HepG2 (cell line): ENCODE measurements around the gene HAT1. TPM values are rescaled to one million over a fixed set of nuclear protein-coding genes. Genes with fewer than 3 reads are reported as not detected.
A peak's percentile ranks its signal among the peaks of the same experiment; 100 is the strongest.

Source experiments
- ATAC-seq: fragments of 200-7000 bp; cut with Tn5 transposase; 3 replicates; pipeline ENCODE4 v1.9.1; 2020; ENCODE audit warnings: mild to moderate bottlenecking, moderate library complexity
- BruUV-seq: library from RNA; stranded (reverse); fragments of 400-500 nt; replicated peaks from 2 replicates; lab custom pipeline; 2021; lab: Mats Ljungman, UMichigan
- CTCF ChIA-PET: fragments of 300-600 bp; formaldehyde crosslinking; extraction: SDS; loops from one replicate; lab custom pipeline; 2021; ENCODE audit warnings: low total read pairs, inconsistent platforms, low intra/inter-chr PET ratio; lab: Yijun Ruan, JAX
- POLR2A ChIA-PET: fragments of 350-600 bp; sonication (Branson Sonifier 250); formaldehyde crosslinking; loops from one replicate; lab custom pipeline; 2020; ENCODE audit warnings: antibody characterized with exemption, inconsistent platforms; lab: Yijun Ruan, JAX
- DNase-seq: peaks from one replicate; pipeline ENCODE4 v3.0.0-alpha.2; 2015; ENCODE audit warnings: low spot score
- FAIRE-seq: peaks from 3 replicates; lab custom pipeline; 2011; peaks lifted over from hg19 to GRCh38; lab: Jason Lieb, UNC
- H2AFZ ChIP-seq: one replicate; pipeline ENCODE4 v1.6.1; 2011; ENCODE audit warnings: low read length, inconsistent platforms
- H3K27ac ChIP-seq: fragments of 300-600 bp; 3 replicates; pipeline ENCODE4 v1.8.0; 2011; ENCODE audit warnings: mixed run types, mild to moderate bottlenecking, mixed read lengths, low read length, inconsistent platforms; ENCODE audit not compliant: insufficient read depth; ENCODE audit errors: extremely low read length
- H3K27me3 ChIP-seq, 2 experiments: fragments of 200-600 bp in 1 of 2; 2 replicates in 1 of 2; 3 replicates in 1 of 2; pipeline versions ENCODE4 v1.6.0 to v1.8.0; 2011; ENCODE audit warnings: low read length in 2 of 2, mild to moderate bottlenecking in 2 of 2, moderate library complexity in 2 of 2, inconsistent platforms in 1 of 2; ENCODE audit not compliant: insufficient read depth in 2 of 2, control insufficient read depth in 1 of 2
- H3K36me3 ChIP-seq, 2 experiments: fragments of 200-600 bp in 1 of 2; replicated peaks in 1 of 2; 2 replicates in 1 of 2; 3 replicates in 1 of 2; pipeline versions ENCODE4 v1.5.1 to v1.8.0; 2011; ENCODE audit warnings: low read length in 2 of 2, inconsistent platforms in 1 of 2; ENCODE audit not compliant: insufficient read depth in 2 of 2, control insufficient read depth in 1 of 2
- H3K4me1 ChIP-seq: 2 replicates; pipeline ENCODE4 v1.5.1; 2012; ENCODE audit warnings: low read length, inconsistent platforms; ENCODE audit not compliant: insufficient read depth
- H3K4me2 ChIP-seq: 2 replicates; pipeline ENCODE4 v1.6.0; 2011; ENCODE audit warnings: low read depth, low read length, inconsistent platforms
- H3K4me3 ChIP-seq, 3 experiments: fragments of 200-600 bp in 1 of 3; sonication (generic), shearing (Covaris generic) in 1 of 3; replicated peaks in 1 of 3; 2 replicates each; pipeline ENCODE4 v1.5.1; 2011 to 2016; ENCODE audit warnings: low read length in 3 of 3, inconsistent platforms in 2 of 3, low read depth in 2 of 3, mild to moderate bottlenecking in 2 of 3, control low read depth in 1 of 3, mixed read lengths in 1 of 3; ENCODE audit not compliant: insufficient read depth in 1 of 3
- H3K79me2 ChIP-seq: one replicate; pipeline ENCODE4 v1.6.1; 2011; ENCODE audit warnings: low read length, inconsistent platforms; ENCODE audit not compliant: insufficient read depth
- H3K9ac ChIP-seq: 2 replicates; pipeline ENCODE4 v1.6.0; 2011; ENCODE audit warnings: mild to moderate bottlenecking, low read depth, low read length, inconsistent platforms; ENCODE audit not compliant: insufficient read depth
- H3K9me3 ChIP-seq: 2 replicates; pipeline ENCODE4 v1.5.1; 2012; ENCODE audit warnings: mild to moderate bottlenecking, low read length
- H4K20me1 ChIP-seq: 2 replicates; pipeline ENCODE4 v1.6.0; 2011; ENCODE audit warnings: inconsistent platforms, mild to moderate bottlenecking, low read length, moderate library complexity; ENCODE audit not compliant: insufficient read depth
- CEBPB ChIP-seq: IDR thresholded peaks from 2 replicates; pipeline ENCODE4 v1.6.1; 2011; ENCODE audit warnings: low read depth, low read length, improper control_type of control experiment, borderline replicate concordance
- CEBPG ChIP-seq: IDR thresholded peaks from 2 replicates; pipeline ENCODE4 v1.6.1; 2016
- DPF2 ChIP-seq: sonication (generic); formaldehyde crosslinking; IDR thresholded peaks from 2 replicates; pipeline ENCODE4 v1.4.0; 2020; ENCODE audit warnings: mild to moderate bottlenecking, low read depth, missing genetic modification reagents, borderline replicate concordance
- FOXA3 ChIP-seq: IDR thresholded peaks from 2 replicates; pipeline ENCODE4 v1.6.1; 2016; ENCODE audit warnings: missing genetic modification reagents, missing compliant biosample characterization
- GATAD2A ChIP-seq: IDR thresholded peaks from 2 replicates; pipeline ENCODE4 v1.6.1; 2016
- ZNF20 ChIP-seq: sonication (generic); formaldehyde crosslinking; IDR thresholded peaks from 2 replicates; pipeline ENCODE4 v1.4.0; 2020; ENCODE audit warnings: mild to moderate bottlenecking, moderate library complexity, missing genetic modification reagents
- ZNF496 ChIP-seq: sonication (generic); formaldehyde crosslinking; IDR thresholded peaks from 2 replicates; pipeline ENCODE4 v1.8.1; 2023; ENCODE audit warnings: mild to moderate bottlenecking, moderate library complexity, missing genetic modification reagents; ENCODE audit not compliant: insufficient replicate concordance
- ZNF776 ChIP-seq: sonication (generic); formaldehyde crosslinking; IDR thresholded peaks from 2 replicates; pipeline ENCODE4 v1.4.0; 2020; ENCODE audit warnings: mild to moderate bottlenecking, missing genetic modification reagents
- WGBS: methylation state at CpG from one replicate; pipeline ENCODE4 v1.1.6; 2017; ENCODE audit warnings: low lambda C conversion rate; 5-methylcytosine and 5-hydroxymethylcytosine counted together
- in situ Hi-C: cut with HindIII; loops from 2 replicates; pipeline ENCODE4 v1.10.0; 2017; ENCODE audit warnings: low pct_unique_long_range_greater_than_20kb; ENCODE audit not compliant: extremely low pct_ligation_motif_present
- intact Hi-C: fragments of 100-400 bp; cut with micrococcal nuclease; formaldehyde crosslinking; loops from one replicate; pipeline ENCODE4 v1.10.0; 2022; ENCODE audit not compliant: unreplicated experiment
- polyA plus RNA-seq, 8 experiments: library from polyadenylated mRNA; depleted of rRNA in 3 of 8; stranded (reverse) in 7 of 8; unstranded in 1 of 8; fragments of >200 nt; fragmentation: Illumina TruSeq in 4 of 8; extraction: Trizol in 4 of 8; gene quantifications; 2 replicates each; pipeline versions ENCODE4 v1.2.1 to v1.2.3, GENCODE V29; 2011 to 2016; ENCODE audit warnings: low read depth in 4 of 8, missing spikeins in 1 of 8, mixed read lengths in 1 of 8; ENCODE audit not compliant: insufficient read depth in 1 of 8
- total RNA-seq, 5 experiments: library from RNA; depleted of rRNA; stranded (reverse); fragments of >200 nt; fragmentation: Illumina TruSeq; extraction: Trizol; gene quantifications; 2 replicates each; pipeline ENCODE4 v1.2.3, GENCODE V29; 2016; ENCODE audit warnings: low read depth in 1 of 5
- TF ChIP-seq, protein P1 (sequence below): sonication (generic); formaldehyde crosslinking; IDR thresholded peaks from 2 replicates; pipeline ENCODE4 v1.8.0; 2022; ENCODE audit warnings: mild to moderate bottlenecking, missing genetic modification reagents, moderate library complexity
- TF ChIP-seq, protein P2 (sequence below), 2 experiments: fragments of 450-650 bp in 1 of 2; sonication (generic) in 1 of 2; formaldehyde crosslinking; IDR thresholded peaks; 2 replicates each; pipeline versions ENCODE4 v1.5.0 to v1.8.0; 2020 to 2022; ENCODE audit warnings: mild to moderate bottlenecking in 1 of 2, missing genetic modification reagents in 1 of 2

HAT1 gene
- total and polyA plus RNA-seq, 2 of the 13 experiments (the other 11 are each of a cell fraction or from before 2014, with no cell fraction given), result 45.4 to 119 TPM

DNA sequence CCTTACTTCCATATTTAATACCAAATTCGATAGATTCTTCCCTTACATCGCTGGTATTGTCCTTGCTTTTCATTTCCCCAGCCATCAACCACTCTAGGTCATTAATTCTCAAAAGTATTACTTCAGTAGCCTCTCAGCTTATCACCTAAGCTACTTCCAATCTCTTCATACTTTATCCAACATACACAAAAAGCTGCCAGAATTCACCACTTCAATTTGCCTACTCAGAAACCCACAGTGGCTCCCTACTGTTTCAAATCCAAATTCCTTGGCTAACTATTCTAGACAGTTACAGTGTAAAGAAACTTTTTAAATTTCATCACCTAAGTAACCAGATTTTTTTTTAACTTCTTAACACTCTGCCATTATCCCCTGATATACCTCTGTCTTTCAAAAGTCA is 32.9 kb upstream of the HAT1 start:
- no peaks in the 10 kb centered on the region; a peak in 1 of 5 replicates for H3K36me3 ChIP-seq
- no peak for ATAC-seq
- H3K4me3 ChIP-seq, result no peak overlapping the region
- no peak overlapping the region for H3K9ac ChIP-seq
- H2AFZ ChIP-seq, result no peak overlapping the region
- no peak overlapping the region for H3K4me2 ChIP-seq
- H3K27me3 ChIP-seq, result no peaks in the 10 kb centered on the region; a peak in 1 of 5 replicates
- no peaks in the 10 kb centered on the region for H4K20me1 ChIP-seq
- ChIA-PET CTCF (no interaction called here), POLR2A (no interaction called here)
- H3K4me1 ChIP-seq, result peaks cover 19% of the 10 kb centered on the region
- no peaks in the 10 kb centered on the region for H3K9me3 ChIP-seq
- DNase-seq, result no peak
- in situ Hi-C loops, result no loop called here
- no peaks in the 10 kb centered on the region for H3K79me2 ChIP-seq
- no peak for TF ChIP-seq DPF2 (CRISPR knock-in tag)
- TF ChIP-seq ZNF20 (CRISPR knock-in tag), result no peak
- TF ChIP-seq ZNF776 (CRISPR knock-in tag), result no peak
- intact Hi-C loops, result no loop called here
- 86% methylated on average over 2 of the region's 2 CpGs for WGBS
- no TSS peak for BruUV-seq
- no peak overlapping the region for H3K27ac ChIP-seq
- no peak for FAIRE-seq

DNA sequence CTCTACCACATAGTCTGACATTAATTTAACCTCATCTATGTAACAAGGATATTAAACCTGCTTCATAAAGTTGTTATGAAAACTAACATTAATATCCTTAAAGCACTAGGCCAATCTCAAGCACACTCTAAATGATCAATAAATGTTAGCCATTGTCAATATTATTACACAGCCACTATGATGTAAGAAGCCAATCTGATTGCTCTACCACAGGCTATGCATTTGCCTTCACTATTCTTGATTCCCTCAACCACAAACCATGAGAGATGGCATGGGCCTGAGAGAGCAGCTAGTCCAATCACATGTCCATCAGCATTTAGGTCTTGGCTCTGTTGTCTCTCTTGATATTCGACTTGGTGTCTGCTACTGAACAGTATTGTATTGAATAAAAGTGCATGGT is 32.5 kb upstream of the HAT1 start:
- H3K27me3 ChIP-seq, result no peaks in the 10 kb centered on the region; a peak in 1 of 5 replicates
- H3K4me1 ChIP-seq, result peaks cover 20% of the 10 kb centered on the region
- DNase-seq (no peak), FAIRE-seq (no peak), ATAC-seq (no peak)
- in situ Hi-C loops (no loop called here), intact Hi-C loops (no loop called here)
- no peaks in the 10 kb centered on the region for H3K79me2 ChIP-seq
- BruUV-seq, result no TSS peak
- no peak overlapping the region for H3K9ac ChIP-seq
- no peaks in the 10 kb centered on the region; a peak in 1 of 5 replicates for H3K36me3 ChIP-seq
- no peak overlapping the region for H3K4me3 ChIP-seq
- WGBS, result 9% methylated on average over 1 of the region's 1 CpG
- no peak overlapping the region for H3K4me2 ChIP-seq
- H3K9me3 ChIP-seq, result no peaks in the 10 kb centered on the region
- H3K27ac ChIP-seq, result no peak overlapping the region
- no peaks in the 10 kb centered on the region for H4K20me1 ChIP-seq
- no peak overlapping the region for H2AFZ ChIP-seq
- TF ChIP-seq GATAD2A (CRISPR knock-in tag), result peak; percentile 49; the same call in 1 of the 2 replicates
- TF ChIP-seq, protein P1, sequence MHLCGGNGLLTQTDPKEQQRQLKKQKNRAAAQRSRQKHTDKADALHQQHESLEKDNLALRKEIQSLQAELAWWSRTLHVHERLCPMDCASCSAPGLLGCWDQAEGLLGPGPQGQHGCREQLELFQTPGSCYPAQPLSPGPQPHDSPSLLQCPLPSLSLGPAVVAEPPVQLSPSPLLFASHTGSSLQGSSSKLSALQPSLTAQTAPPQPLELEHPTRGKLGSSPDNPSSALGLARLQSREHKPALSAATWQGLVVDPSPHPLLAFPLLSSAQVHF (CRISPR knock-in tag), result no peak
- TF ChIP-seq, protein P2, sequence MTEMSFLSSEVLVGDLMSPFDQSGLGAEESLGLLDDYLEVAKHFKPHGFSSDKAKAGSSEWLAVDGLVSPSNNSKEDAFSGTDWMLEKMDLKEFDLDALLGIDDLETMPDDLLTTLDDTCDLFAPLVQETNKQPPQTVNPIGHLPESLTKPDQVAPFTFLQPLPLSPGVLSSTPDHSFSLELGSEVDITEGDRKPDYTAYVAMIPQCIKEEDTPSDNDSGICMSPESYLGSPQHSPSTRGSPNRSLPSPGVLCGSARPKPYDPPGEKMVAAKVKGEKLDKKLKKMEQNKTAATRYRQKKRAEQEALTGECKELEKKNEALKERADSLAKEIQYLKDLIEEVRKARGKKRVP (CRISPR knock-in tag; IDR thresholded peaks at IDR 0.05), result peak in 1 of 2 experiments; percentile 90; a peak in 2 of 4 replicates
- 0 out of 2 replicates have a peak, but pooled peaks have one; percentile 17 for TF ChIP-seq CEBPG (CRISPR knock-in tag)
- no peak for TF ChIP-seq ZNF496 (CRISPR knock-in tag)
- peak; percentile 62; the same call in 1 of the 2 replicates for TF ChIP-seq FOXA3
- peak; percentile 23; the same call in 1 of the 2 replicates for TF ChIP-seq CEBPB
- ChIA-PET POLR2A (interaction anchor here (1.0 kb wide), 1 partner anchor 33 kb away, joined by 3 read pairs; no protein-coding TSS in a partner anchor), CTCF (no interaction called here)
